Measurements from ENCODE around the gene PARS2. TPM values are rescaled to one million over a fixed set of nuclear protein-coding genes. Genes with fewer than 3 reads are reported as not detected.

PARS2 gene
- total RNA-seq, 4 donors from 2014 or later = 3.5 to 17.7 (median 7.2) TPM

DNA sequence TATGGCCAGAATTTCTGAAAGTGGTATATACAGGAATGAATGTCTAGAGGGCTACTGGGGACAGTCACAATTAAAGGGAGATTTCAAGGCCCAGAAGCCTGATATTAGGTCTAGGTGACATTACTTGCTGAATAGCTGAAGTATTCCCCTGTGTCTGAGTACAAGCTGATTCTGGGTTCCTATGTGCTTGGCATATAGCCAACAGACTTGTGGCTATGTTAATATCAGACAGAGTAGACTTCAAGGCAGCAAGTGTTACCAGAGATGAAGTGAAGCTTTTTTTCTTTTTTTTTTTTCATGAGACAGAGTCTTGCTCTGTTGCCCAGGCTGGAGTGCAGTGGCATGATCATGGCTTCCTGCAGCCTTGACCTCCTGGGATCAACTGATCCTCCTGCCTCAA lies 40.3 kb downstream of the PARS2 start:
- H3K27ac ChIP-seq = no peak overlapping the region
- H3K27me3 ChIP-seq = no peaks in the 10 kb centered on the region
- H3K4me1 ChIP-seq = no peaks in the 10 kb centered on the region
- TF ChIP-seq CTCF (IDR thresholded peaks at IDR 0.05) (no peak), POLR2A (IDR thresholded peaks at IDR 0.05) (no peak)
- H3K4me3 ChIP-seq = no peak overlapping the region
- no peaks in the 10 kb centered on the region for H3K9me3 ChIP-seq
- H3K36me3 ChIP-seq = no peaks in the 10 kb centered on the region
- no peak for DNase-seq
- intact Hi-C loops (cut with DNase I; ENCODE audit: low total_unique reads) = no loop called here

DNA sequence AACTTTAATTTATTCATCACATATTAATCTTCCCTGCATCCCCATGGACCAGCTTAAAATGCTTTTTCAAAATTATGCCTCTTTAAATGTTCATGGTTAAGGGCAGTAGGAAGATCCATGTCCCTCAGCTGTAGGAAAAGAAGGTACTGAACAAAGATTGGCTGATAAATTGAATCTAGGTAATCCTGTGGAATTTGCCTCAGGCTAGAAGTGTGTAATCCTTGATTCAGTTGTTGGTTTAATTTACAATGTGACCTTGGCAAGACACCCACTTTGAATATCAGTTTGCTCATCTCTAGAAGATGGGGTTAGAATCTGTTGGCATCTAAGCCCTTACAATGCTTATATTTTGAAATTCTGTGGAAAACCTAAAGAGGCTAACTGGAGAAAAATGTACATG lies 42.6 kb downstream of the PARS2 start:
- TF ChIP-seq CTCF (IDR thresholded peaks at IDR 0.05) (no peak), POLR2A (IDR thresholded peaks at IDR 0.05) (no peak)
- intact Hi-C loops (cut with DNase I; ENCODE audit: low total_unique reads) = no loop called here
- Histone ChIP-seq H3K9me3 (no peaks in the 10 kb centered on the region), H3K4me3 (no peak overlapping the region), H3K27ac (no peak overlapping the region), H3K36me3 (no peaks in the 10 kb centered on the region), H3K27me3 (no peaks in the 10 kb centered on the region), H3K4me1 (no peaks in the 10 kb centered on the region)
- DNase-seq = no peak

- H3K27me3 ChIP-seq = no peaks in the 10 kb centered on the region
- H3K36me3 ChIP-seq = no peaks in the 10 kb centered on the region
- intact Hi-C loops (cut with DNase I; ENCODE audit: low total_unique reads) = no loop called here
- peak overlapping the region; percentile 53 to 82 for H3K27ac ChIP-seq
- no peak for DNase-seq
- no peaks in the 10 kb centered on the region for H3K9me3 ChIP-seq
- H3K4me1 ChIP-seq = peaks cover 0 to 5% of the 10 kb centered on the region in 2 donors
- TF ChIP-seq CTCF (IDR thresholded peaks at IDR 0.05) (no peak), POLR2A (IDR thresholded peaks at IDR 0.05) (no peak)
- peak overlapping the region; percentile 75 to 93 for H3K4me3 ChIP-seq
Measured at GRCh38 chr1:54716299-54717047, 47.9 kb downstream of the PARS2 start.

- no peaks in the 10 kb centered on the region for H3K9me3 ChIP-seq
- DNase-seq = peak; percentile 67 to 80
- H3K27ac ChIP-seq = peak within 1 kb of the TSS; percentile 53 to 82
- no peaks in the 10 kb centered on the region for H3K36me3 ChIP-seq
- H3K27me3 ChIP-seq = no peaks in the 10 kb centered on the region
- TF ChIP-seq CTCF (IDR thresholded peaks at IDR 0.05) (peak in 2 of 4 experiments; percentile 24 to 29), POLR2A (IDR thresholded peaks at IDR 0.05) (peak; percentile 60 to 65)
- peaks cover 0 to 5% of the 10 kb centered on the region in 2 donors for H3K4me1 ChIP-seq
- intact Hi-C loops (cut with DNase I; ENCODE audit: low total_unique reads) = no loop called here
- peak within 1 kb of the TSS; percentile 75 to 93 for H3K4me3 ChIP-seq
Measured at GRCh38 chr1:54715493-54716298, 48.6 kb downstream of the PARS2 start, which contains the start of gene TTC4. Gene TTC4, plus strand, starts transcription at chr1:54715861. Its CDS starts 48 bp downstream, at chr1:54715909.
